Measurements from ENCODE around the gene AP1M1.
A peak's percentile ranks its signal among the peaks of the same experiment; 100 is the strongest.

Gene AP1M1

DNA sequence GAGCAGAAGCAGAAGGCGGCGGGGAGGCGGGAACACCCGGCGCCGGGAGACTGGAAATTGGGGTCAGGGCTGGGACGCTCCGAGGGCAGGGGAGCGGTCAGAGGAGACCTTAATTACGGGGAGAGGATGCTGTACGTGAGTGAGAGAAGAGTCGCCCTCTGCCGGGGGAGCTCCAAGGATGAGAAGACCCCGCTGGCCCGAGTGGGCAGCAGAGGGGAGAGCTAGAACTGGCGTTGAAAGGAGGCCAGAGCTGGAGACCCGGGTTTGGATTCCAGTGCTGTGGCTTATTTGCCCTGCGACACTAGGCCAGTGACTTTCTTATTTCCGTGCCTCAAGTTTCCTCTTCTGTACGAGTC, 12.0 kb upstream of the AP1M1 start:
- peak in 2 of 4 experiments; percentile 20 to 36 for DNase-seq

DNA sequence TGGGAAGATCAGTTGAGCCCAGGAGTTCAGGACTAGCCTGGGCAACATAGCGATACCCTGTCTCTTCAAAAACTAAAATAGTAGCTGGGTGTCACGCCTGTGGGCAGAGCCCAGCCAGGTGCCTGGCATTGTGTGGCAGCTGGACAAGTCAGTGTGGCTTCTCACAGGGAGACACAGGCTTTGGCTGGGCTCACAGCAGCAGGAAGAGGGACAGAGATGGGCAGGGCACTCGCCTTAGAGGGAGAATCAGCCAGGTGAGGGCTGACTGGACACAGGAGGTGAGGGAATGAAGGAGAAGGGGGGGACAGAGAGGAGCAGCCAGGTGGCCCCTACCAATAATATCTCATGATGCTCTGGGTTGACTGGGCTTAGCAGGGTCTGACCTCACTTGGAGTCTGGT, 9.2 kb upstream of the AP1M1 start:
- DNase-seq: no peak

DNA sequence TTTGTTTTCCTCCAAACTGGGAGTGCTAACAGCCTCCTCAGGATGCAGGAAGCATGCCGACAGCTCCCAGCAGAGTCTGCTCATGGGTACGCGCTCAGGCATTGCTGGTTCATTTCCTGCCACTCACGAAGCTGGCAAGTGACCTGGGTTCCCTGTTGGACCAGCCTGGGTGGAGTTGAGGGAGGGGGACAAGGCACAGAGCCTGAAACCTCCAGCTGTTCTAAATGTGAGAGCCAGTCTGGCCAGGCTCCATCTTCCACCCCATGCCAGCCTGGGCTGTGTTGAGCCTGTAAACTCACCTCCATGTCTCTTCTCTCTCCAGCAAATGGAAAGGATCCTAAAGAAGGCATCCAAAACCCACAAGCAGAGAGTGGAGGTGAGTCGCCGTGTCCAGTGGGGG, 7.5 kb upstream of the AP1M1 start:
- no peak for DNase-seq

DNA sequence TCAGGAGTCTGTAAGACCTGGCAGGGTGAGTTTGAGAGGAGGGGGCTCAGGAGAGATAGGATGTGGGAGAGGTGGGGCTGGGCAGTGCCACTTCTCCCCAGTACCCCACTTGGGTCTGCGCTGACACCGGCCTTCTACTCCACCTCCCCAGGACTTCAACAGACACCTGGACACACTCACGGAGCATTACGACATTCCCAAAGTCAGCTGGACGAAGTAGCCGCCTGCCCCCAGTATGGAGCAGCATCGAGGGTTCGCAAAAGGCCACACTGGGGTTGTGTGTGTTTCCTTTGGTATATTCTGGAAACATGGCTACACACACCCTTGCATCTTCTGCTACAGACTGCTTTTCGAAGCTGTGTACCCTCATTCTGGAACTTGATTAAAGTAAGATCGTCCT, 7.0 kb upstream of the AP1M1 start:
- DNase-seq: no peak

DNA sequence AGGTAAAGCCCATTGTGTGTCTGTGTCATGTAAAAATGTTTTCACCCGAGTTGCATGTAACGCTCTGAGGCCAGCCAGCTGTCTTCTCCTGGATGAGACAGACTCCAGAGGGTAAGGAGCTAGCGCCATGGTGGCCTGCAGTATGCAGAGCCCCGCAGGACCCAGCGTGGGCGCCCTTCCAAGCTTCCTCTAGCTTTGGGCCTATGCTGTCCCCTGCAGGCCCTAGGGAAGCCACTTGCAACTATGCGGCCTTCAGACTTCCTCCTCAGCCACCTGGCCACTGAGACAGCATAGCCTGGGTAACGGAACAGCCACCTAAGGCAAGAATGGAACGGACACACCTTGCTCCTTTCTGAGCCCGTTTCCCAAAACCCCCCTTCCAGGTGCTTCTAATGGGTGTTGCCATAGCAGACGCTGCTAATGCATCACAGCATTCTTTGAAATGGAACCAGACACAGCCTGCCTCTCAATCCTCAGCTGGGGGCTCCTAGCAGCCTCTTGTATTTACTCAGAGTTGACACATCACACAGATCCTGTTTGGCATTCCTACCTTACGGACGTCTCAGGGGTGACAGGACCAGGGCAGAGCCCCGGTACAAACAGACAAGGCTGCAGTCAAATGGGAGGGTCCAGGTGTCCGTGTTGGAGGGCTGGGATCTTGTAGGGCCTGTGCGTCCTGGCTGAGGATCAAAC, 6.3 kb upstream of the AP1M1 start:
- no peak for DNase-seq

DNA sequence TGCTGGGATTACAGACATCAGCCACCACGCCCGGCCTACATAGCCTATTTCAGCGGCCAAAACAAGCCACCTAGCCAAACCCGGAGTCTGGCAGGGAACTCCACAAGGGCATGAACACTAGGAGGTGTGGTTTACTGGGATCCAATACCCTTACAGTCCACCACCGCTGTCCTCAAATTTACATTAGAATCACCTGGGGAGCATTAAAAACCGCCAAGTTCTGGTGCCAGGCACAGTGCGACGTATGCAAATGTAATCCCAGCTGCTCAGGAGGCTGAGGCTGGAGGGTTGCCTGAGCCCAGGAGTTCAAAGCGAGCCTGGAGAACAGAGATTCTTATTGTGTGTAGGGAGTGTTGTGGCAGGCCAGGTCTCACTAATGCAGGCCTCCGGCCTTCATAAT, 4.2 kb upstream of the AP1M1 start:
- DNase-seq: no peak

DNA sequence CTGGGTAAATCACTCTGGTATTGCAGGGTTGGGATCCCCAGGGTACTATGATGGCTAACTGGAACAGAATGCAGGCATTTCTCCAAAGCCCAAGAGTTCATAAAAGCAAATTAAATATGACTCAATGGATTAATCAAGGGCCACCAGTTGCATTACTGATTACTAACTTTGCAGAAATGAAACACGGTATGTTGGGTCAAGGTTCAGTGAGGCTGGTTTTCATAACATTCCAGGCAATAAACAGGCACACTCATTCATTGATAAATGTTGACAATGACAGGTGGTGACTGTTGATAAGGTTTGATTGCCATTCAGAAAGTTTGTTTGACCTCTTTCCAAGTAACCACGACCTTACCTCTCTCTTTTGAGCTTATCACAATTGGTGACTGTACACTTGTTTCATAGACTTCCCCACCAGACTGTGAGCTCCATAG, 506 bp upstream of the AP1M1 start:
- no peak for DNase-seq

DNA sequence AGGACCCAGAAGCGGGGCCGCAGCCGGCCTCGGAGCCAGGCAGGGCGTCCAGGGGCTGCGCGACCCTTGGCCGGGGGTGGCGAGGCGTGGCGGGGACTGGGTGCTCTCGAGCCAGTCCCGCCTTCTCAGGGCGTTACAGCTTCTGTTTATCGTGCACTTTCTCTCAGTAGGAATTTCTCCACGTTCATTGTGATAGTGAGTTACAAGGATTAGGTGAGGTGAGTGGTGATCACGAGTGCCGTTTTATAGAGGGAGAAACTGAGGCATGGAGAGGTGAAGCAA, 600 bp downstream of the AP1M1 start:
- no peak for DNase-seq

DNA sequence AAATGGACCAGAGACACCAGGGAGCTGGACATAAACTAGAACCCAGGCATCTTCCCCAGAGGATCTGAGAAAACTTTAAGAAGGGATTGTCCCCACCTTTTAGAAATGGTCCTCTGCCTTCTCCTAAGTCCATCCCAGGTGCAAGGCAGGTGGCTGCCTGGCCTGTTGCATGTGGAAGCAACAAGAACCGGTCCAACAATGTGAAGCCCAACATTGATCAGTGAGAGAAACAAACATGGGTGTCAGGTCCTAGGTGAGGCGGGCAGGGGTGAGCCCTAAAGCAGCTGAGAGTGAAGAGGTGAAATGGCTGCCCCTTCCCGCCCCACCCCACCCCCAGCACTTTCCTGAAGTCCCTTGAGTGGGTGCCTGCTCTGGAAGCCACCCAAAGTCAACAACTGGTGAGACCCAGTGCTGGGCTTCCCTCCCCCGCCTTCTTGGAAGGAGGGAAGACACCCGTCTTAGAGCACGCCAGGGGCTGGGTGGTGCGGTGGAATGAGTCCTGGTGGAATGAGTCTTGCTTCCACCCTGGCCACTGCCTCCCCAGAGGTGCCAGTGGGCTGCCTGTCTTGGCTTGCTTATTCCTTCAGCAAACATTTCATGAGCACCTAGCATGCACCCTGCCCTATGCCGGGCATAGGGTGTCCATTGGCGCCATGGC, 1.7 kb downstream of the AP1M1 start:
- no peak for DNase-seq

DNA sequence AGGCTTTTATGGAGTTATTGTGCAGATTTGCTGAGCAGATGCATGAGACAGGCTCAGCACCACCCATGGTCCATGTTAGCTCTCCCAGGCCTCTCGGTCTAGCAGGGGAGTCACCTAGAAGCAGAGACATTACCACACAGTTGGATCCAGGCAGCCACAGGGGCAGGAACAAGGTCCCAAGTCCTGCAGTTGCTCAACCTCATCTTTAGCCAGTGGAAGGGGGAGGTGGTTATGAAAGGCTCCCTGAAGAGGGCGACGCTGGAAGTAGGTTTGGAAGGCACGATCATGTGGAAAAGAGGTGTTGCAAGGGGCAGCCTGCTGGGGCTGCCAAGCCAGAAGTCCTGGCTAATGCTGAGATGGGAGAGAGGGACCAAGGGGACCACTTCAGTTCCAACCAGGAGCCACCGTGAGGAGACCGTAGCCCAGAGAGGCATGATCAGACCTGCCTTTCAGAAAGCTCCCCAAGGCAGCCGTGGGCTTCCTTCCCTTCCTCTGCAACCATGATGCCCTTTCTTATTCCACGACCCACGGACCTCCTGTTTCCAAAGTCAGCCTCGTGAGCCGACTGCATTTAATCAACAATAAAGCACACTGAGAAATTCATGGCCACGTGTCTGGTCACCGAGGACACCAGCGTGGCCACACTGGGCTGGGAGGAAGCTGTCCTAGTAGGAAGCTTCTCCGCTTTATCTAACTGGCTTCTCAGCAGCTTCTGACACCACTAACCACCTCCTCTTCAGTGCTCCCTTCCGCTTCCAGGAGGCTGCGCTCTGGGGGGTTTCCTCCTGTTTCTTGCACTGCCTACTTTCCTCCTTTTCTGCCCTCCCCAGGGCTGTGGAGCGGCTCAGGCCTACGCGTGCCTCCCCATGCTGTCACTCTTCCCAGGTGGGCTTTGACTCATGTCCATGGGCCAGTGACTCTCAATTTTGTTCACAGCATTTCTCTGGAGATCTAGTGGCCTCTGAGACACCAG, 2.6 kb downstream of the AP1M1 start:
- DNase-seq: no peak

DNA sequence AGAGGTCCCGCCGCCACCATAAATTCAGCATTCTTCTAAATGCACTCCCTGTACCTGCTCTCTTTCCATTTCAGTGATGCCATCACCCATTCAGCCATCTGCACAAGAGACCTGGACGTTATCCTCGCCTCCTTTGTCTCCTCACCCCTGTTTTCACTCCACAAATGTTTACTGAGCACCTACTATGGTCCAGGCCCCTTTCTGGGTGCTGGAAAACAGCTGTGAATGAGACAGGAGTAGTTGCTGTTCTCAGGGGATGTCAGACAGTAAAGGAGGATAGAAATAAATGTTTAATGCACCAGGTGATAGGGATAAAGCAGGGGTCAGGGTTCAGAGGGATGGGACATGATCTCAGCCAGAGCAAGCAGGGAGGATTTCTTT, 3.3 kb downstream of the AP1M1 start:
- DNase-seq: no peak

DNA sequence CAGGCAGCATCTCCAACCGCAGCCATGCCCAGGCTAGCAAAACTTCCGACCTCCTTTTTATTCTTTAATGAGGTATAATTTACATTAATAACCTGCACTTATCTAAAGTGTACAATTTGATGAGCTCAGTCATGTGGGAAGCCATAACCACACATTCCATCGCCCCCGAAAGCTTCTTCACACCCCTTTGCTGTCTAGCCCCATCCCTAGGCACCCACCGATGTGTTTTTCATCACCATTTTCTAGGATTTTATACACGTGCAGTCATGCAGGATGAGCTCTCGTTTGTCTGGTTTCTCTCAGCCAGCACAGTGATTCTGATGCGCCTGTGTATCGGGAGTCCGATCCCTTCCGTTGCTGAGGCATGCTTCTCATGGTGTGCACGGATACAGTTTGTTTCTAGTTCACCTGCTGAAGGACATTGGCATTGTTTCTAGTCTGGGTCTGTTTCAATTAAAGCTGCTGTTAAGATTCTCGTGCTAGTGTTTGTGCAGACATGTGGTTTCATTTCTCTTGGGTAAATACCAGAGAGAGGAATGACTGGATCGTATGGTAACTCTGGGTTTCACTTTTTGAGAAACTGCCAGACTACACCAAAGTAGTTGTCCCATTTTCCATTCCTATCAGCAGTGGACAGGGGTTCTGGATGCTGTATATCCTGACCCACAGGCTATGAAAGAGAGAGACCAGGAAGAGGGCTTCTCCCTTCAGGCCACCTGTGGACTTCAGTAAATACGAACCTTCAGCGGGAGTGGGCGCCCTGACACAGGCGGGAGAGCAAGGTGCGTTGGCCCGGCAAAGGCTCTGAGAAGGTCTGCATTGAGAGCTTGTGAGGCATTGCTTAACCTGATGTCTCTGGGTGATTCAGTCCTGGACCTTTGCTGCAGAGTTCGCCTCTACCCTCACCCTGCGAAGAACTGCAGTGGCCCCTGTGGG, 4.9 kb downstream of the AP1M1 start:
- DNase-seq: no peak

DNA sequence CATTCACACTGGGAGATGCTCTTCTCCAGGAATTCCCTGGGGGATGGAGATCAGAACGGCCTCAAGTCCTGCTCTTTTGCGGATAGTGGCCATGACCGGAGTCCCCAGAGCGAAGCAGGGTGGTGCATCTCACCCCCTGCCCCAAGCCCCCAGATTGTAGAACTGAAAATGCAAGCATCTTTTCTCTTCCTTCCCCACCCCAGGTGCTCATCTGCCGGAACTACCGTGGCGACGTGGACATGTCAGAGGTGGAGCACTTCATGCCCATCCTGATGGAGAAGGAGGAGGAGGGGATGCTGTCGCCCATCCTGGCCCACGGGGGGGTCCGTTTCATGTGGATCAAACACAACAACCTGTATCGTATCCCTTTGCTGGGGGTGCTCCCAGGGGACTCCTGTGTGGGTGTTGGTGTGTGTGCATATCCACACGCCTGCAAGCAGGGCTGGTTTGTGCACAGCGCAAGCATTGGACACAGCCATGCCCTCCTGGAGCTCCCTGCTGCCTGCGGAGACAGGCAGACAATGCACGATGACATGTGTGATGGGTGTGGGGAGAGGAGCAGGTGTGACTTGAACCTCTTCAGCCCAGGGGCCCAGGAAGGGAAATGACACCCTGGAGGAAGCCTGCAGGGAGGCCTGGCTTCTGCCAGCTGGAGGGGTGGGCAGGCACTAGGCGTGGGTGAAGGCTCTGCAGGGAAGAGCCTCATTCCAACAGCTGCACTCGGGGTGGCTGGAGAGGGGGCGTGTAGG, 5.7 kb downstream of the AP1M1 start:
- no peak for DNase-seq

DNA sequence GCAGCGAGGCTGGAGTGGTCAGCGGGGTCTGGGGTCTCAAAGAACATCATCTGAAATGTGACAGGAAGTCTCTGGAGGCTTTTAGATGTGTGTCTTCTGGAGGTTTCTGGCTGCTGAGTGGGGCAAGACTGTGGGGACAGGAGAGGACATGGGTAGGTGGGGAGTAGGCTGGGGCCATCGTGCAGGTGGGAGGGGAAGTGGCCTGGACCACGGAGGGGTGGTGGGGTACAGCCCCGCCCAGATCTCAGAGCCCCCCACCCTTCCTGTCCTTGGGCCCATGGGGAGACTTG, 6.2 kb downstream of the AP1M1 start:
- no peak for DNase-seq

DNA sequence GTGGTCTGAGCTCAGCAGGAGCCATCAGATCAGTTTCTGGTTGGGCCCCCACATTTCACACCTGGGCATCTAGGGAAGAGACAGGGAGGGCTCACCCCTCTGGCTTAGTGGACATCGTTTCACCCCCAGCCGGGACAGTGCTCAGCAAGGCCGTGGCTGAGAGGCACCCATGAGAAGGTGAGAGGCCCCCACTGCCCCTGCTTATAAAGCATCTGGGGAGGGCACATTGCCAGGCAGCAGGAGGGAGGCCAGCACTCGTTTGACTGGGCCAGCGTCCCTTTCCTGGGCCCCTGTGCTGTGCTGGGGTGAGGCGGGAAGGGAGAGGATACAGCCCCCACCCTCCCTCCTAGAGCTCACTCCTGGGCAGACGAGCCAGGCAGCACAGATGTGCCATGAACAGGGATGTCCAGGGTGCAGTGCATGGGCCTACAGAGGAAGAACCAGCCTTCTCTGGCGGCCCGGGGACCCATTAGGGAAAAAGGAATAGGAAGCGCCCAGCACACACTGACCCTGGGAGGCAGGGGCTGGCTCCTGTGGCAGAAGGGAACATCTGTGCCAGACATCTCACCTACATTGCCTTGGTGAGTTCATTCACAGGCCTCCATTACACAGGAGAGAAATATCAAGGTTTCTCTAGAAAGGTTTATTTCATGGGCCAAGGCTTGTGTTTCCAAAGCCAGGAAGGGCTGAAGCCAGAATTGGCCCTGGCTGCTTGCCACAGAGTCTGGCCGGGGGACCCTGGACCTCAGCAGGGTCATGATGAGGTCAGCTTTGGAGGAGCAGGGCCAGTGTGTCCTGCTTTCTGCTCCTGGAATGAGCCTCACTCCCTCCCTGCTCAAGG, 7.7 kb downstream of the AP1M1 start:
- DNase-seq: no peak

DNA sequence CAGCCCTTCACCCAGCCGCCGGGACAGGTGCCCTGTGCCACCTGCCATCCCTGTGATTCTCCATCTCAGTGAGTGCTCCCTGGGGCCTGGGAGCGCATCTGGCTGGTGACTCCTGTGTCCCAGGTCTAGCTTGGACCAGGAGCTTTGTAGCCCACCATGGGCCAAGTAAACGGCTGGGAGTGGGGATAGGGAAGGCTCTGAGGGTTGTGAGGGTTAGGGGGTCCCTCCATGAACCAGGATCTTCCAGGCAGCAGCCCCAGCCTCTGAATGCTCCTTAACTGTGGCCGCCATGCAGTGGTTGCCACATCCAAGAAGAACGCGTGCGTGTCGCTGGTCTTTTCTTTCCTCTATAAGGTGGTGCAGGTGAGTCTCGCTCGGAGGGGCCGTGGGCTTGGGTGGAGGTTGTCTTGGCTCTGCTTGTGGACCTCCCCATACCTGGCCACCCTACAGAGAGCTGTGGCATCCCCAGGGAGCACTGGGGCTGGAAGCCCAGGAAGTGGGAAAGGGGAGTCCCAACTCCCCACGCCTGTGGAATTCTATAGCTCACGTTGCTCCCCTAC, 8.4 kb downstream of the AP1M1 start:
- DNase-seq: no peak

DNA sequence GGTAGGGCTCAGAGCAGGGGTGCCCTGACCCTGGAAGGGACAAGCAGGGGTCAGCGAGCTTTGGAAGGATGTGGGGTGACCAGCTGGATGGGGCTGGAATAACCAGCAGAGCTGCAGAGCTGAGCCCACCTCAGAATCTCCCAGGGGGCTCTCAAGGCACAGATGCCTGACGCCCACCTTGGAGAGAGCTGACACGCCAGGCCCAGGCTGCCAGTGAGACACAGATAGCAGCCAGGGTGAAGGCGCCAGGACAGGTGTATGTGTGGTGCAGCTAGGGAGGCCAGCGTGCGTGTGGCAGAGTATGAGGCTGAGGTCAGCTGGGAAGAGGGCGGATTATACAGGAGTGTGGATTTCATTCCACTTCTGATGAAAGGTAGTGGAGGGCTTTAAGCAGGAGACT, 8.9 kb downstream of the AP1M1 start:
- no peak for DNase-seq

DNA sequence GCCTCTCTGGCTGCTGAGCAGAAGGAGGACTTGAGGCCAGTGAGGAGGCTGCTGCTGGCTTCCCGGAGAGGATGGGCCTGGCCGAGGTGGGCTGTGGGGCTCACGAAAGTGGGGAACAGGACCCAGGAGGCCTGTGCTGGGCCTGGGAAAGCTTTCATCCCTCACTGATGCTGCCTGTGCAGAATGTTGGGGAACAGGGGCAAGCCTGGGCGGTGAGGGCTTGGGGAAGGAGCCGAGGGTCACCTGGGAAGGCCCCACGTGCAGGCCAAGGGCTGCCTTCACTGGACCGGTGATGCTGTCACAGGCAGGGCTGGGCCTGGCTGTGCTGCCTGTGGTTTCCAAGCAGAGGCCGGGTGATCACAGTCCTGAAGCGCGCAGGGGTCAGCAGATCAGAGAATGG, 9.4 kb downstream of the AP1M1 start:
- no peak for DNase-seq

DNA sequence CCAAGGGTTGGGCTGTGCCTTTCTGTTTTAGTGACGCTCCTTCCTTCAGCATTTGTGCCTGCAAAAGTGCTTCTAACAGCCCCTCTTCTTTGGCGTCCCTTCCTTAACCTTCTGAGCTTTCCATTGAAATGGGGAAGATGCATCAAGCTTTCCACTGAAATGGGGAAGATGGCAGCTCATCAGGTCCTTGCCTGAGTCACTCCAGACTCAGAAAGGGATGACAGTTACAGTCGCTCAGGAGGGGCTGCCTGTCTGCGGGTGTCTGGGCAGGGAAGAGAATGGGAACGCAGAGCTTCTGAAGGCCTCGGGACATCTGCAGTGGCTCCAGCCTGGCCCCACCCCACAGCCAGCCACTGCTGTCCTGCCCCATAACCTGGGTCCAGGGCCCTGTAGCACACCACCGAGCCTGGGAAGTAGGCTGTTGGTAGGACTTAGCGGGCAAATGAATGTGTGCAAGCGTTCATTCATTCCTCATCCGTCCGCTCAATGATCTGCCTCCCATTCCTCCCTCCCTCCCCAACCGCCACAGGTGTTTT, 9.8 kb downstream of the AP1M1 start:
- no peak for DNase-seq

DNA sequence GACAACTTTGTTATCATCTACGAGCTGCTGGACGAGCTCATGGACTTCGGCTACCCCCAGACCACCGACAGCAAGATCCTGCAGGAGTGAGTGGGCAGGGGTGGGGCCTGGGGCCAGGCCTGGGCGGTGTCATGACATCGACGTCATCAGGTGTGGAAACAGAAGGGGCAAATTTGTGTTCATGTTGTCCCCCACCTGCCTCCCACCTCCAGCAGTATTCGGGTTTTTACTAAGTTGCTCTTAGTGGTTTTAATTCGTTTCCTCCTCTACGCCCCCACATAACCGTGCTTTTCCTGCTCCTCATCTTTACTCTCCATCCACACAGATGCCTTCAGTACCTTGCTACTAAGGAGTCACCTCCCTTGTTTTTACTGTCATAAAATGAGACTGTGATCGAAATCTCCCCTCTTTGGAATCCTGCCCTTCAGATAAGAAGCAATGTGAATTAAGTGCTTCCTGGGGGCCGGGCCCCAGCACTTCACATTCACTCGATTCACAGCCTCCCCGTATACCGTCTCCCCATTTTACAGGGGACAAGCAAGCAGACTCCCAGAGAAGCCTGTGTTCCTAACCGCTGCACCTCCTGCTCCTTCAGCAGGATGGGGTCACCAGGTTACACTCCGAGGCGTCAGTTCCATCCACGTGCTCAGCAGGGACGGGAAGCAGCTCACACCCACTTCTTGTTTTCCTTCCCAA, 10.5 kb downstream of the AP1M1 start:
- DNase-seq: no peak
